CD4-positive, alpha-beta T cell (primary cell): ENCODE results near the gene ARHGEF2. TPM values are rescaled to one million over a fixed set of nuclear protein-coding genes. Genes with fewer than 3 reads are reported as not detected.
A peak's percentile ranks its signal among the peaks of the same experiment; 100 is the strongest.

Experiments
- ATAC-seq: fragments of 200-7000 bp; cut with Tn5 transposase; one replicate; pipeline ENCODE4 v1.10.0; 2022; ENCODE audit warnings: mild to moderate bottlenecking; ENCODE audit not compliant: poor library complexity
- CTCF ChIA-PET: fragments of 350-600 bp; sonication (Branson Sonifier 250); formaldehyde crosslinking; loops from one replicate; lab custom pipeline; 2021; ENCODE audit warnings: antibody characterized with exemption, inconsistent platforms; lab: Charles Lee
- POLR2A ChIA-PET: fragments of 350-600 bp; sonication (Branson Sonifier 250); formaldehyde crosslinking; loops from one replicate; lab custom pipeline; 2021; ENCODE audit warnings: antibody characterized with exemption, inconsistent platforms; lab: Charles Lee
- DNase-seq, 14 experiments: peaks; one replicate each; pipeline ENCODE4 v3.0.0-alpha.2; 2013 to 2020; ENCODE audit warnings: mixed read lengths in 2 of 14
- H3K27ac ChIP-seq, 2 donors: one replicate each; pipeline versions ENCODE4 v1.5.1 to v1.7.0; 2013; ENCODE audit warnings: low read length in 2 of 2, low read depth in 1 of 2, mild to moderate bottlenecking in 1 of 2
- H3K27me3 ChIP-seq, 2 experiments: 1 replicate in 1 of 2; 2 replicates in 1 of 2; pipeline versions ENCODE4 v1.6.1 to v1.7.0; 2013; ENCODE audit warnings: low read length in 2 of 2, control low read depth in 1 of 2, mild to moderate bottlenecking in 1 of 2, moderate library complexity in 1 of 2; ENCODE audit not compliant: insufficient read depth in 2 of 2, control insufficient read depth in 1 of 2
- H3K36me3 ChIP-seq: one replicate; pipeline ENCODE4 v1.6.1; 2013; ENCODE audit warnings: low read length, control low read depth; ENCODE audit not compliant: insufficient read depth
- H3K4me1 ChIP-seq: one replicate; pipeline ENCODE4 v1.6.1; 2013; ENCODE audit warnings: low read length, control low read depth; ENCODE audit not compliant: insufficient read depth
- H3K4me3 ChIP-seq: one replicate; pipeline ENCODE4 v1.5.1; 2013; ENCODE audit warnings: mild to moderate bottlenecking, low read length, moderate library complexity
- H3K9me3 ChIP-seq, 2 experiments: 1 replicate in 1 of 2; 2 replicates in 1 of 2; pipeline versions ENCODE4 v1.6.1 to v1.7.0; 2013; ENCODE audit warnings: low read length in 2 of 2, mild to moderate bottlenecking in 2 of 2, control low read depth in 1 of 2, moderate library complexity in 1 of 2; ENCODE audit not compliant: control insufficient read depth in 1 of 2, insufficient read depth in 1 of 2
- H3K27ac Mint-ChIP-seq: one replicate; pipeline ENCODE4 v1.8.0; 2020; ENCODE audit warnings: mixed read lengths
- H3K27me3 Mint-ChIP-seq: one replicate; pipeline ENCODE4 v1.8.0; 2021; ENCODE audit warnings: mixed read lengths
- H3K36me3 Mint-ChIP-seq: one replicate; pipeline ENCODE4 v1.8.0; 2021; ENCODE audit warnings: low read depth, mixed read lengths
- H3K4me1 Mint-ChIP-seq: one replicate; pipeline ENCODE4 v1.8.0; 2021; ENCODE audit warnings: low read depth, mixed read lengths
- H3K4me3 Mint-ChIP-seq: one replicate; pipeline ENCODE4 v1.8.0; 2020; ENCODE audit warnings: mild to moderate bottlenecking, mixed read lengths
- H3K9me3 Mint-ChIP-seq: one replicate; pipeline ENCODE4 v1.8.0; 2020; ENCODE audit warnings: mixed read lengths
- intact Hi-C, 2 experiments: fragments of 100-400 bp; cut with DNase I in 1 of 2; cut with micrococcal nuclease in 1 of 2; formaldehyde crosslinking; loops; one replicate each; pipeline versions ENCODE4 v1.15.1 to v1.9.0; 2023 to 2025; cut with DNase I, micrococcal nuclease
- total RNA-seq, 174 experiments: library from RNA in 2 of 174; stranded (reverse) in 2 of 174; gene quantifications; one replicate each; pipeline ENCODE4 v1.2.3 and lab custom pipeline; 2021 to 2026
- TF ChIP-seq, protein P1 (sequence below): fragments of 200-600 bp; IDR thresholded peaks from one replicate; pipeline ENCODE4 v1.8.0; 2022; ENCODE audit warnings: antibody characterized with exemption, mild to moderate bottlenecking

The ARHGEF2 gene
- total RNA-seq, 2 experiments from 2014 or later = 54.8 to 62.4 TPM

DNA sequence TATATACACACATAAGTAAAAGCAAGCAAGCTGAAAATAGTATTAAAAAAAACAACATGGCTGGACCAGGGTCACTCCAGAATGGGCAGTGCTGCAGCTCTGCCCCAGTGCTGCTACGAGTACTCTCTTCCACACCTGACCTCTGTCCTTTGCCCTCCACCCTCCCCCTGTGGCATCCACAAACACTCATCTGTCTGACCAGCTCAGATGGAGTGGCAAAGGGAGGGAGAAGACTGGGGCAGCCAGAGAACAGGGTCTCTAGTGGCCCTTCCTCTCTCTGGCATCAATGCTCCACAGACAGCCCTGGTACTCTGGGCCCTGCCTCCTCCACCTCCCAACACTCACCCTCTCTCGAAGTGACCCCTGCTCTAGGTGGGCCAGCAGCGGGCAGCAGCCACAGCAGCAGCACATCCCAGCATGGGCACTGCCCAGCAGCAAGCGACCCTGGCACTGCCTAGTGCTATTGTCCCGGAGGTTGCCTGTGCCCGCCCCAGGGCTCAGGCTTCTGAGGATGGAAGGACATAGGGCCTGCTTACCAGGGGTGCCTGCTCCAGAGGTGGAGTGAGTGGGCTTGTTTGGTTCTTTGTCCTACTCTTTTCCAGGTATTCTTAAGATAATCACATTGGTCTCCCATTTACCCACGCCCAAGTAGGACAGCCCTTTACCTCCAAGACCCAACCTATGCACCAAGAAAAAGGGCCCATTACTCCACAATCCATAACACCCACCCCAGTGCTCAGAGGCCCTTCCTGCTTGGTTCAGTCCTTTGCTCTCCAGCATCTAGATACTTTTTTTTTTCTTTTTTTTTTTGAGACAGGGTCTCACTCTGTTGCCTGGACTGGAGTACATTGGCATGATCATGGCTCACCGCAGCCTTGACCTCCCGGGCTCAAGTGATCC, 6.2 kb downstream of the ARHGEF2 start:
- peaks cover 45% of the 10 kb centered on the region for H3K36me3 ChIP-seq
- peak overlapping the region; percentile 8 for H3K4me3 ChIP-seq
- H3K9me3 Mint-ChIP-seq = no peaks in the 10 kb centered on the region
- ChIA-PET POLR2A (interaction anchor here (2.7 kb wide), 1 partner anchor 26 kb away, joined by 7 read pairs; no protein-coding TSS in a partner anchor), CTCF (interaction anchor here (0.6 kb wide), 1 partner anchor 18 kb away, joined by 3 read pairs; no protein-coding TSS in a partner anchor)
- H3K36me3 Mint-ChIP-seq = peaks cover 92% of the 10 kb centered on the region
- DNase-seq (no peak), ATAC-seq (no peak)
- intact Hi-C loops = no loop called here
- H3K27me3 ChIP-seq = no peaks in the 10 kb centered on the region
- peak overlapping the region; percentile 83 for H3K4me3 Mint-ChIP-seq
- H3K27ac Mint-ChIP-seq = peak overlapping the region; percentile 86
- TF ChIP-seq, protein P1, sequence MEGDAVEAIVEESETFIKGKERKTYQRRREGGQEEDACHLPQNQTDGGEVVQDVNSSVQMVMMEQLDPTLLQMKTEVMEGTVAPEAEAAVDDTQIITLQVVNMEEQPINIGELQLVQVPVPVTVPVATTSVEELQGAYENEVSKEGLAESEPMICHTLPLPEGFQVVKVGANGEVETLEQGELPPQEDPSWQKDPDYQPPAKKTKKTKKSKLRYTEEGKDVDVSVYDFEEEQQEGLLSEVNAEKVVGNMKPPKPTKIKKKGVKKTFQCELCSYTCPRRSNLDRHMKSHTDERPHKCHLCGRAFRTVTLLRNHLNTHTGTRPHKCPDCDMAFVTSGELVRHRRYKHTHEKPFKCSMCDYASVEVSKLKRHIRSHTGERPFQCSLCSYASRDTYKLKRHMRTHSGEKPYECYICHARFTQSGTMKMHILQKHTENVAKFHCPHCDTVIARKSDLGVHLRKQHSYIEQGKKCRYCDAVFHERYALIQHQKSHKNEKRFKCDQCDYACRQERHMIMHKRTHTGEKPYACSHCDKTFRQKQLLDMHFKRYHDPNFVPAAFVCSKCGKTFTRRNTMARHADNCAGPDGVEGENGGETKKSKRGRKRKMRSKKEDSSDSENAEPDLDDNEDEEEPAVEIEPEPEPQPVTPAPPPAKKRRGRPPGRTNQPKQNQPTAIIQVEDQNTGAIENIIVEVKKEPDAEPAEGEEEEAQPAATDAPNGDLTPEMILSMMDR = no peak
- H3K27me3 Mint-ChIP-seq = no peaks in the 10 kb centered on the region
- H3K4me1 Mint-ChIP-seq = peaks cover 95% of the 10 kb centered on the region
- H3K9me3 ChIP-seq = no peaks in the 10 kb centered on the region
- peak overlapping the region; percentile 36 to 64 for H3K27ac ChIP-seq
- H3K4me1 ChIP-seq = peaks cover 90% of the 10 kb centered on the region

DNA sequence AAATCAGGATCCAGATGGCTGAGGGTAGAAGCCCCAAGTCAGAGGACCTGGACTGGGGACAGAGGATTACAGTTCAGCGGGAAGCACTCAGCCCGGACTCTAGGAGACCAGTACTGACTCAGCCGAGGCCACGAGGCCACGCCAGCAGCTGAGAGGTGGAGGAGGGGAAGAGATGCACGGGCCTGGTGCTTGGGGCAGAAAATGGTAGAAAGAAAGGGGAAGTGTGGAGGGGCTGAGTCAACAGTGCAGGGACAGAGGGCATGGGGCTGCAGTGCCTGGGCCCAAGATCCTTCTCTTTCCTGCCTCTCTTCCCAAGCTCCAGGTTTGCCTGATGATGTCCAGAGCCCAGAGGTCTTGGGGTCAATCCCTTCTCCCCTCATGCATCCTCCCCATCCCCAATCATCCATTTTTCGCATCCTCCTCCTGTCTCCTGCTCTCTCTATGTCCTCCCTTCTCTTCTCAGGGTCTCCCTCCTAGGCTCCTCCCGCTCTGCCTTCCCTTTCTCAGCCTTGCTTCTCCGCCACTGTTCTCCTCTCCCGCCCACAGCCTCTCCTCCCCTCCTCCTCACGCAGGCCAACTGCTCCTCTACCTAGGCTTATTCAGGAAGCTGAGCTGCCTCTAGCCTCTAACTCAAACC, 7.7 kb downstream of the ARHGEF2 start:
- ChIA-PET CTCF (interaction anchor here (0.8 kb wide), 1 partner anchor 9 kb away, joined by 3 read pairs; no protein-coding TSS in a partner anchor), POLR2A (interaction anchor here (1.3 to 1.9 kb wide), 2 partner anchors 11 to 37 kb away, joined by 4 to 5 read pairs; no protein-coding TSS in a partner anchor)
- no peaks in the 10 kb centered on the region for H3K9me3 ChIP-seq
- Mint-ChIP-seq H3K27me3 (no peaks in the 10 kb centered on the region), H3K4me1 (peaks cover 88% of the 10 kb centered on the region), H3K36me3 (peaks cover 92% of the 10 kb centered on the region), H3K9me3 (no peaks in the 10 kb centered on the region), H3K27ac (peak overlapping the region; percentile 86), H3K4me3 (peak overlapping the region; percentile 83)
- peaks cover 60% of the 10 kb centered on the region for H3K36me3 ChIP-seq
- peaks cover 96% of the 10 kb centered on the region for H3K4me1 ChIP-seq
- peak in 3 of 14 experiments; percentile 56 to 74 (median 69) for DNase-seq
- intact Hi-C loops = no loop called here
- TF ChIP-seq, protein P1 = no peak
- H3K27ac ChIP-seq = peak overlapping the region; percentile 57 to 82
- peak; percentile 28 for ATAC-seq
- H3K27me3 ChIP-seq = no peaks in the 10 kb centered on the region
- H3K4me3 ChIP-seq = peak overlapping the region; percentile 8

DNA sequence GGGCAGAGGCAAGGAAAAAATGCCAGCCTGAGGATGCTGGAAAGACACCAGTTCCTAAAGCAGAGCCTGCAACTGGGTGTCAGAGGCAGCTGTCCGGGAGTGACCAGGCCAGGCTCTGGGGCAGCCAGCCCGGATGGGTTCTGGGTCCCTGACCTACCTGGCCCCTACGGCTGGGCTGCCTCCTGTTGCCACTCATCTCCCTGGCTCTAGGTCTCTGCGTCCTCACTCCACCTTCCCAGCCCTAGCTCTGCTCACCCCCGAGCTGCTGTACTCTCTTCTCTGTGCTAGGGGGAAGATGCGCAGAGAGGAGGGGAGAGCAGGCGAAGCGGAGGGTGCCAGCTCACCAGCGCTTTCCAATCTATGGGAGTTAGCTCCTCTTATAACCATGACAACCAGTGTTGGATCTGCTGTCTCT, 9.0 kb downstream of the ARHGEF2 start:
- H3K4me3 ChIP-seq = no peak overlapping the region
- no peaks in the 10 kb centered on the region for H3K9me3 ChIP-seq
- no peaks in the 10 kb centered on the region for H3K27me3 ChIP-seq
- ATAC-seq = no peak
- ChIA-PET CTCF (no interaction called here), POLR2A (interaction anchor here (0.8 to 5.0 kb wide), 3 partner anchors 7 to 31 kb away, joined by 5 to 96 read pairs (median 6); partner anchors contain the start of gene ARHGEF2)
- H3K4me3 Mint-ChIP-seq = peak overlapping the region; percentile 83
- H3K36me3 Mint-ChIP-seq = peaks cover 93% of the 10 kb centered on the region
- H3K27ac ChIP-seq = peak overlapping the region; percentile 33 to 82
- H3K36me3 ChIP-seq = peaks cover 73% of the 10 kb centered on the region
- TF ChIP-seq, protein P1 = no peak
- peaks cover 76% of the 10 kb centered on the region for H3K4me1 Mint-ChIP-seq
- peaks cover 92% of the 10 kb centered on the region for H3K4me1 ChIP-seq
- no peaks in the 10 kb centered on the region for H3K27me3 Mint-ChIP-seq
- intact Hi-C loops = no loop called here
- DNase-seq = no peak
- no peaks in the 10 kb centered on the region for H3K9me3 Mint-ChIP-seq
- peak overlapping the region; percentile 86 for H3K27ac Mint-ChIP-seq
